Brain pericyte (primary cell): ENCODE measurements around the gene GPR132.
"Not testable (repeated sequence)": the region's sequence is repeated elsewhere in the genome, so short reads cannot be mapped to it uniquely, and the experiment has no call there.

ENCODE experiments used
- DNase-seq: peaks from one replicate; pipeline ENCODE4 v3.0.0-alpha.2; 2012; ENCODE audit warnings: low read depth, low spot score

Gene GPR132

DNA sequence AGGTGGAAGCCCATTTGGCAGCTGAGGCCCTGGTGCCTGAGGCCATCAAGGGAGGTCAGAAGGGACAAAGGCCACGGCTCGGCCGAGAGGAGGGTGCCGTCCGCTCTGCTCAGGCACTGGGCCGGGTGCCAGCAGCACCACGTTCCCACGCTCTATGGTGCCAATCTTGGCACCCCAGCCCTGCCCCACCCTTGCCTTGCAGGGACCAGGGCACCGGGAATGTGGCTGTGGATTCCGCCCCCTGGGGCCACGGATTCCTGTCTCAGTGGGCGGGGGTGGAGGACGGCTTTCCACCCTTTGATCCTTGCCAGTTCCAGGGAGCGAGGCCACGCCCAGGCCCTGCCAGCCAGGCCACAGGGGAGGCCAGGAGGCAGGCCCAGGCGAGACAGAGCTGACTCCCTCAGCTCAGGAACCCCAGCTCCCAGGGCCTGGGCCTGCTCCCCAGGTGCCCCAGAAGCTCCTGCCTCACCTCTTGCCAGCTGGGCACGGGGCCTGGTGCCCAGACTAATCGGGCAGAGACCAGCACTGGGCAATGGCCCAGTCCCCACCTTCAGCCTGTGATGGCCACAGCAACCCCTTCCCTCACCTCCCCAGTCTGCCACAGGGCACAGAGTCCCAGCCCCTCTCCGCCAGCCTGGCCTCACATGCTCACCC, 26.4 kb upstream of the GPR132 start:
- no peak for DNase-seq

DNA sequence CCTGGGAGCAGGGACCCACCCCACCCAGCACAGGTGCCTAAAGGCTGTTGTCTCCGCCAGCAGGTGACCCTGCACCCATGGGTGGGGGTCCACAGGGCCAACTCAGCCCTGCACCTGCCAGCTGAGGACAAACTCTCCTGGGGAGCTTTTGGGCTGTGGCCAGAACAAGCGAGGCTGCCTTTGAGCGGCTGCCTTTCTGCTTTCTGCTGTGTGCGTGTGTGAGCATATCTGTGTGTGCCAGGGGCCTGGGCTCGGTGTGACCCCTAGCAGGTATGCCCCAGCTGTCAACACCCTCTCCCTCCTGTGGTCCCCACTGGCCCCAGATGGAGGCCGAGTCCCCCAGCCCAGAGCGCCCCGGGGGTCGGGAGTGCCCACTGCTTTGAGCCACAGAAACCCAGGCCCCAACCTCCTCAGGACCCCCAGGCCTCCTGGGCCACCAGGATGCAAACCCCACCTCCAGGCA, 25.9 kb upstream of the GPR132 start:
- no peak for DNase-seq

DNA sequence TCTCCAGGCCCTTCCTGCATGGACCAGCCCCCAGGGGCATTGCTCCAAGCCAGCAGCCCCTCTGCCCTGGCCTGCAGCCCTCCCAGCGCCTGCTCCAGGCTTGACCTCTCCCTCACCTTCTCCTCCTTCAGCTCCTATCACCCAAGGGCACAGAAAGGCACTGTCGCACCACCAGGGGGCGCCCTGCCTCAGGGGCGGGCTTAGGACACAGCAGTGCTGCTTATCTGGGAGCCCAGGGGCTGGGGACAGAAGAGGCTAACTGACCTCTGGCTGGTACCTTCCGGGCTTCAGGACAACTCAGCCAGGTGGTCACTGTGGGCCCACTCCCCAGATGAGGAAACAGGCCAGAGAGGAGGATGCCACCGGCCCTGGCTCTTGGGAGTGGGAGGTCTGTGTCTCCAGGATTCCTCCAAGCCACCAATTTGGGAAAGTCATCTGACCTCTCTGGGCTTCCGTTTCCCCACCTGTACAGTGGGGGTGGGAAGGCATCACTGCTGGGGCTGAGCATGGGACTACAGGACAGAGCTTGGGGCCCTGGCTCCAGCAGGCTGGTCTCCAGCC, 25.3 kb upstream of the GPR132 start:
- DNase-seq: no peak

DNA sequence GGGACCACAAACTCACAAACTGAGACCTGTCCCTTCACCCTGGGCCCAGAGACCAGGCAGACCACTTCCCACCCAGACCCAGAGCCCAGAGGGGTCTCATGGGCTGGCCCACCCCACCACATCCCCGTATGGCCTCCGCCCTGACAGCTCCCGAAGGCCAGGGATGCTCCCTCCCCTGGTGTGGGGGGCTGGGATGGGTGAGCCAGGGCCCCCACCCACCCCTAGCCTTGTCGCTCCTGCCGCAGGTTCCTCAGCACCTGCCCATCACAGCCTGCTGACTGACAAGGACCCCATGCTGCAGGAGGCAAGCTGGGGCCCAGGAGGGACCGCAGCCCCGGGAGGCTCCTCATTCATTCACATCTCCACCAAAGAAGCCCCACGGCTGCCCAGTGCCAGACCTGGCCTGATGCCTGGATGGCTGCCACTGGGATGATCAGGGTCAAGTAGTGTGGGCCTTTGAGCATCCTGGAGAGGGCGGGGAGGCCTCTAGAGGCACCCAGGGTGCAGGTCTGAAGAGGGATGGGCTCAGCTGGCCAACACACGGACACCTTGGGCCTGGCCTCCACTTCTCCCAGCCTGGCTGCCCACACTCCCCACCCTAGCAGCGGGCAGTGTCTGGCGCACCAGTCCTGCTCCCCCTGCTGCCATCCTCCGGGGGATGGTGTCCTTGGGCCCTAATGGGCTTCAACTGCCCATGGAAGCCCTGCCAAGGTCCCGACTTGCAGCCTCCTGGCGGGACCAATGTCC, 24.7 kb upstream of the GPR132 start:
- no peak for DNase-seq

DNA sequence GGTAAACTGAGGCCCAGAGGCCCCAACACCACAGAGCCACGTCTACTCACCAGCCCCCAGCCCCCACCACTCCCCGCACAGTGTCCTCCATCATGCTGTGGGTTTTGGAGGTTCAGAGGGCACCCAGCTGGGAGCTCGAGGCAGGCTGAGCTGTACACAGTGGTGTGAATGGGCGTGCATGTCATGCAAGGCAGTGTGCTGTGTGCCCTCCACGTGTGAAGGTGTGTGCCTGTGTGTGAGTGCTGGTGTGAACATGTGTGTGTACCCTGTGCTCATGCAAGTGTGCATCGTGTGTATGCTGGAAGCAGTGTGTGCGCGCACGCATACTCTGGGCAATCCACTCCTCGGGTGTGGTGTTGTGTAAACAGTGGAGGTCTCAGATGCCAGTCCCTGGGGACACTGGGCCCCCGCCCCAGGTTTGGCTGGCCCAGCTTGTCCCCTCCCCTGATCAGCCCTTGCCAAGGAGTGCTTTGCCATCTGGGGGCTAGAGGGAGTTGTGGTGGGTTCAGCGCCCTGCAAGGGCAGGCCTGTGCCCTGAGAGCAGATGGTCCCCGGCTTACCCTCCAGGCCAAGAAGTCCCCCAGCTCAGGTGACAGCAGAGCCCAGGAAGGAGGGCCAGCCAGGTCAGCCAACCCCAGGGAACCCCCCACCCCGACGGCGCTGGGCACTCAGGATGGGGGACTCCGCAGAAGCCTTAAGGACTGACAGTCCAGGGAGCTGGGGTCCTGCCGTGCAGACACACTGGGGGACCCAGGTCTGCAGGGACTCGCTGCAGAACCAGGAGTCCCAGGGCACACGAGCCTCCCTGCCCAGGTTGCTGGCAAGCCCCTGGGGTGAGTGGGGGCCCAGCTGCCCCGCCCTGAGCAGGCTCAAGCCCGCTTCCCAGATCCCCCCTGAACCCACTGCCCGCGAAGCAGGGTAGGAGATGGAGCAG, 23.8 kb upstream of the GPR132 start:
- DNase-seq: no peak

GRCh38 chr14:105087963-105088811, 23.0 kb upstream of the GPR132 start:
- no peak for DNase-seq

GRCh38 chr14:105087308-105087962, 22.2 kb upstream of the GPR132 start:
- no peak for DNase-seq

- DNase-seq: no peak
Observed at GRCh38 chr14:105086833-105087307, 21.6 kb upstream of the GPR132 start.

DNA sequence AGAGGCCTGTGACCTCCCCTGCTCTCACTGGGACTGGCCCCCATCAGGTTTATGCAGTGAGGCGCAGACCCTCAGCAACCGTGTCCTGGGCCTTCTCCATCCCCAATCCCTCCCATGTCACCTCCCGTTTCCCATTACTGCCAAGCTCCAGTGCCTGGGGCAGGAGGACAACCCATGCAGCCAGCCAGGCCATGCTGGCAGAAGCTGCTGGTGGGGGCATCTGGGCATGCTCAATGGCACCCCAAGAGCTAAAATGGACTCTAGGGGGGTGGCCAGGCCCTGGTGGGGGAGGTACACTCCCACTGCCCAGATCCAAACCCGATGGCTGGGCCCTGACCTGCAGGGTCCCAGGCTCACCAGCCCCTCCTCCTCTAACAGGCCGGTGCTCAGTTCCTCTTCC, 20.5 kb upstream of the GPR132 start:
- DNase-seq: no peak

- DNase-seq: no peak
Observed at GRCh38 chr14:105084741-105085571, 19.7 kb upstream of the GPR132 start.

DNA sequence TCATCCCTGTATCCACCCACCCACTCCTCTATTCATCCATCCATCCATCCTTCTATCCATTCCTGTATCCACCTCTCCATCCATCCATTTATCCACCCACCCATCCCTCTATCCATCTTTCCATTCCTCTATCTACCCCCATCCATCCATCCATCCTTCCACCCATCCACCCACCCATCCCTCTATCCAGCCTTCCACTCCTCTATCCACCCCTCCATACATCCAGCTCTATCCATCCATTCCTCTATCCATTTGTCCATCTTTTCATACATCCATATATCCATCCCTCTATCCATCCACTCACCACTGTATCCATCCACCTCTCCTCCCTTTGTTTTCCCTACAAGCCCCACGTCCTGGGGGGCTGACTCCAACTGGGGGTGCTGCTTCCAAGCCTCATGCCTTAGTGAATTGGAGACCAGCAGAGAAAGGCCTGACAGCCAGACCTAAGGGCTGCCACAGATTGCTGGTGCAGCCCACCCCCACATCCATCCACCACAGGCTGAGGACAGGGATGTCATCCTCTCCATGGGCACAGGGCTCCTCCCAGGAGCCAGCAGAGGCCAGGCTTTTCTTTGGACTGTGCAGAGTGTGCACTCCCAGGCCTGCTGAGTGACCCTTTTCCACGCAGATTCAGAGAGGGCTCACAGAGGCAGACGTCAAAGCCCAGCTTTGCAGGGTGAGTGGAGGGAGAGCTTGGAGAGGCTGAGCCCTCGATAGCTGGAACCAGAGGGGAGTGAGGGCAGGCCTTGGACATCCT, 18.9 kb upstream of the GPR132 start:
- DNase-seq: no peak

- DNase-seq: no peak
Observed at GRCh38 chr14:105082703-105083102, 17.5 kb upstream of the GPR132 start.

GRCh38 chr14:105081473-105081872, 16.2 kb upstream of the GPR132 start:
- DNase-seq: not testable (repeated sequence)

DNA sequence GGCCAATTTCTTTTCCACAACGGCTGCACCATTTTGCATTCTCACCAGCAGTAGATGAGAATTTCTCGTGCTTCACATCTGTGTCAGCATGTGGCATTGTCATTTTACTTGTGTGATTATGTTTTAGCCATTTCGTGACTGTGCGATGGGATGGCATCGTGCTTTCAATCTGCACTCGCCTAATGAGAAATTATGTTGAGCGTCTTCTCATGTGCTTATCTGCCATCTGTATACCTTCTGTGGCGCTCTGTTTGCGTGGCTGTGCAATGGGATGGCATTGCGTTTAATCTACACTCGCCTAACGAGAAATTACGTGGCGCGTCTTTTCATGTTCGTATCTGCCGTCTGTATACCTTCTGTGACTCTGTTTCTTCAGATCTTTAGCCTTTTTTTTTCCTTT, 14.9 kb upstream of the GPR132 start:
- DNase-seq: no peak

DNA sequence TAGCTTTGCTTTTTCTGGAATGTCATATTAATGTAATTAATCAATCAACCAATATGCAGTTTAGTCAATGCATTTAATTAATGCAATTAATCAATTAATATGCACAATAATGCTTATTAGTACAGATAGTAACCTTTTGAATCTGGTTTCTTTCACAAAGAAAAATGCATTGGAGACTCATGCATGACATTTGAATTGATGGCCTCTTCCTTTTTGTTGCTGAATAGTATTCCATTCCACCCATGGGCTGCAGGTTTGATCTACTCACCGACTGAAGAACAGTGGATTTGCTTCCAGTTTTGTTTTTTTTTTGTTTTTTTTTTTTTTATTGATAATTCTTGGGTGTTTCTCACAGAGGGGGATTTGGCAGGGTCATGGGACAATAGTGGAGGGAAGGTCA, 13.1 kb upstream of the GPR132 start:
- DNase-seq: no peak

- no peak for DNase-seq
Observed at GRCh38 chr14:105077649-105077995, 12.4 kb upstream of the GPR132 start.

DNA sequence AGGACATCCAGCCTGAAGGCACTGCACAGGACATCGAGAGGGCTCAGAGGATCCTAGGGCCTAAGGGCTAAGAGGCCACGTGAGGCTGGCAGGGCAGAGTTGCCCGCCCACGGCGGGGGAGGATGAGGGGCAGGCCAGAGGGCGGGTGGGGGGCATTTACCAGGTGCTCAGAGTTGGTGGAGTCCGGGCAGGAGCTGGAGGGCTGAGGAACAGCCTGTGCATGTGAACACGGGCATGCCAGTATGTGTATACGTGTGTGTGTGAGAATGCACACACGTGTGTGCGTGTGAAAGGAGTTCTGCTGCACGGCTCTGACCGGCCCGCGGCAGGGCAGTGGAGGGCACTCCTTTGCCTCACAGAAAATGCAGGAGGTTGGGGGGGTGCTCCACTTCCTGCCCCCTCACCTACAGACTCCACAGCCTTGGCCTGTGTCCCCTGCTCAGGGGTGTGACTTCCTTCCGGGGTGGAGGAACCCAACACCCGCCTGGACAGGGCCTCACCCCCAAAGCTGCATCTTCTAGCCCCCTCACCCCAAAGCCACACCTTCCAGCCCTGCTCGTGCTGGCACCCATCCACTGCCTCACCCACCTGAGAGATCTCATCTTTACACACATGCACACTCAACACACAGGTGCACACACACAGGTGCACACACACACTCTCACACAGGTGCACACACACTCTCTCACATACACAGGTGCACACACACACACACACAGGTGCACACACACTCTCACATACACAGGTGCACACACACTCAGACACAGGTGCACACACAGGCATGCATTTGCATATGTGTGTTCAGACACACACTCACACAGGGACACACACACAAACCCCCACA, 11.8 kb upstream of the GPR132 start:
- no peak for DNase-seq

GRCh38 chr14:105076296-105076804, 11.1 kb upstream of the GPR132 start:
- no peak for DNase-seq
